Activated T-helper 9 cell treated with anti-CD3 and anti-CD28 coated beads, Interleukin-2, amount 50 U/mL, for 16 hours (primary cell): ENCODE data around the gene LRIG1.

Source experiments
- DNase-seq: peaks from one replicate; pipeline ENCODE4 v3.0.0-alpha.2; 2020; ENCODE audit warnings: low read depth

The LRIG1 gene

DNA sequence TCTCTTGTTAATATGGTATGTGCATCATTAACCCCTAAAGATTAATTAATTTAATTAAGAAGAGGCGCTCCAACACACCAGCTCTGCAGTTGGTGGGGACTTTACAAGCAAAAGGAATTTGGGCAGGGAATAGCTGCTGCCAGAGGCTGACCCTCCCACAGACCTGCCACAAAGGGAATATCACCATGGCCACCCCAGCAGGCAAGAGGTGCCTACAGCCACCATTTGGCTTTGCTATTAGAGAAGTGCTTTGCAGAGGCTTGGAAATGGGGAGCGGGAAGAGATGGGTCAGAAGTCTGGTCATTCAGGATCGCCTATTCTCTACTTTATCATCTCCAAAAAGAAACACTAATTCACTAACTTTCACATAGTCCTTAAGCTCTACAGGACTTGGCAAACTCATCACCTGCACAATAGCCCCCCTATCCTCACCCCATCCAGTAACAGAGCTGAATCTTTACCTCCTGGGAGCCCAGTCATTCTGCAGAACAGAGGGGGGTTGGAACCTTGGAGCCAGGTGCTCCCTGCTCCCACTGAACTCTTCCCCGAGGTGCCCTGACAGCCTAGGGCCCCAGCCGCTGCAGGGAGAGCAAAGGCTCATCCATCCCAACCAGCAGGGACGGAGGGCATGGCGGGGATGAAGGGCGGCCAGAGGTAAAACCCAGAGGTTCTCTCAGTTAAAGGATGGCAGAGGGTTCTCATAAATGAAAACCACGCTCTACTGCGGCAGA is 29.7 kb downstream of the LRIG1 start:
- no peak for DNase-seq

DNA sequence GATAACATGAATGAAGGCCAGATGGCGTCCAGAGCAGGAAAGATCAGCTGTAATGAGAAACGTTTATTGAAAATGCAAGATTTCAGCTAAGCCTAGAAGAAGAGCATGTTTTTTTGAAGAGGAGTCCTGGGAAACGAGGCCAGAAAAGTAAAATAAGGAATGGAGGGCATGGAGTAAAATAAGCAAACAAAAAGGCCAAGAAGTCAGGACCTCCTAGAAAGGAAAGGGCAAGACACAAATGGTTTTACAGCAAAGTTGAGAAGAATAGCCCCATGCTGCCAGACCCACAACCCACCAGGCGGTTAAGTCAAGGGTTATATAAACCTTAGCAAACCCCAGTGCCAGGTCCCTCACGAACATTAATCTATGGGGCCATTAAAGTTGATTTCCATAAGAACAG is 30.5 kb downstream of the LRIG1 start:
- no peak for DNase-seq

DNA sequence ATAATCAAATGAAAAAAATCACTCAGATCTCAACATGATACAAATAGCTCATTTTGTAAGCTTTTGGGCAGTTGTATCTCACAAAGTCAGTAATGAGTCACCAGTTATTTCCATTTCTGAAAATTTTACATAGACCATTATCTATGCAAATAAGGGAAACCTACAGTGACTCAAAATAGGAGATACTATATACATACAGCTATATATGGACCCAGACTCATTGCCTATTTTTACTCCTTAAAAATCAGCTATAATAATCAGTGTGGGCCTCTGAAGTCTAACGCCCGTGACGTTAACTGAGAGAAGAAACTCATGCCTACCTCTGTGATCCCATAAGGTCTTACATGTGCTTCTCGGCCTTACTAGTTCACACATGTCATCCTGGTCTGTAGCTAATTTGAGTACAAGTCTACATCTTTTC is 31.6 kb downstream of the LRIG1 start:
- no peak for DNase-seq

DNA sequence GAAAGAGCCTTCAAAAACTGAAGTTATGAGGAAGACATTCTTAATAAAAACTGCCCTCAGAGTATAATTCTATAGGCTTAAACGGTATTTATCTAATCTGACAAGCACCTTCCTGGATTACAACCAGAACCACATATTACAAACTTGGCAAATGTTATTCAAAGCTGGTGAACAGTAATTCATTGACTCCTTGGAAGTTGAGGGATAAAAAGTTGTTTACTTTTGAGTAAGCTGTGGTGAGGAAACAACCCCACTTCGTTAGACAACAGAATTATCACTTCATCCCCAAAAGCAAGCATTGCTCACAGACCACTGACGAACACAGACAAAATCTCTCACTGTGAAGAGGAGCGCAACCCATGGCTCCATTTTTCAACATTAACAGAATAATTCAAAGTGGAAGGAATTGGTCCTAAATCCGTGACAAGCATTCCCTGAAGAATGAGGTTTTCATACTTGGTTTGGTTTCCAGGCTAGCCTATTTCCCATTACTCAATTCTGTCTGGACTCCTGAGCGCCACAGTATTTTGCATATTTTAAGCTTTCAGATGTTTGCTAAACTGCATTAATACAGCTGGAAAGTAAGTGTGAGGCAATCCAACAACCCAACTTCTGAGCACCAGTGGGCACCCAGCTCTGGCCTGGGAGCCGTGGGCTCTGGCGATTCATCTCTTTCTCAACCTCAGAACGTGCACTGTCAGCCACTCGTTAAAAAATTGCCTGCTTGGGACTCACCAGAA is 32.7 kb downstream of the LRIG1 start:
- DNase-seq = no peak

DNA sequence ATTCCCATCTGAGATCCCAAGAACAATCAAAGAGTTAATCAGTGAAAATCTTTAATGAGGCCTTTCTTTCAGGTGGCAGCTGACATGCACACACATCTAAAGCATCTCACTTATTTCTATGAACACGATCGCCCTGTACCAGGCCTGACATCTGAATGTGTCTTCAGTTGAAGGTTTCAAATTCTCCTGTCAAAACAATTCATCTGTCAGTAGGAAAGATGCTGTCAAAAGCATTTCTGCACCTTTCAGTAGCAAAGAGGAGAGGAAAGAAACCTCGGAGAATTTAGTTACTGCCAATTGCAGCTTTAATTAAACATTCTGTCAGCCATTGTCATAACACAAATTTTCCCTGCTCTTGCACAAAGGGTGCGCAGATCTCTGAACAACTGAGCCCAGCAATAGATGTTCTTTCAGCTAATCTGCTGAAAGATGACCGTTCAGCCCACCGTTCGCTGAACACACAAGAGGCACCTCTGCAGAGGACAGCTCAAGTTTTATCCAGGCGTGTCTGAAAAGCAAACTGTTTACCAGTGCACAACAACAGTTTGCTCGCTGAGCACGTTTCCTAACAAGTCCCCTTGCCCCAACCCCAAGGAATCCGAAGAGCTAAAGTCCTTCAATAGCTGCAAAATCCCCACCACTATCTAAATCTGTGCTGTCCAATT is 34.1 kb downstream of the LRIG1 start:
- DNase-seq = no peak

DNA sequence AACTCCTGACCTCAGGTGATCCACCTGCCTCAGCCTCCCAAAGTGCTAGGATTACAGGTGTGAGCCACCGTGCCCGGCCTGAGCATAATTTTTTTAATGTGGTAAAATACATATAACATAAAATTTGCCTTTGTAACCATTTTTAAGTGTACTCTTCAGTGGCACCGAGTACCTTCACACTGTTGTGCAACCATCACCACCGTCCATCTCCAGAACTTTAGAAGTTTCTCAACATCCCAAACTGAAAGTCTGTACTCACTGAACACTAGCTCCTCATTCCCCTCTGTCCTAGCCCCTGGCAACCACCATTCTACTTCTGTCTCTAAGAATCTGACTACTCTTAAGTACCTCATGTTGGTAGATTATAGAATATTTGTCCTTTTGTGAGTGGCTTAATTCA is 35.2 kb downstream of the LRIG1 start:
- no peak for DNase-seq

DNA sequence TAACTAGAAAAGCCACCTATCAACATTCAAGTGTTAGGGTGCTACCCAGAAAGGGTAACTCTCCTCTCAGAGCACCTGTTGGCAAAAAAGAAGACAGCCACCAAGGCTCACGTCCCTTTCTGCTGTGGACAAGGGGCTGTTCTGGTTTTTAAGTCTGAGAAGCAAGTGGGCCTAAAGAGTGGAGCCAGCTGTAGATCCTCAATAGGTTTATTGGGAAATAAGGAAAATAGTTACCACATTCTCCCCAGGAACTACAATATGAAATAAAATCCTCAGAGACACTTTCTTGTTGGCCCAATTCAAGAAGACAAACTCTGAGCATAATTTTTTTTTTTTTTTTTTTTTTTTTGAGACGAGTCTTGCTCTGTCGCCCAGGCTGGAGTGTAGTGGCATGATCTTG is 35.8 kb downstream of the LRIG1 start:
- no peak for DNase-seq

DNA sequence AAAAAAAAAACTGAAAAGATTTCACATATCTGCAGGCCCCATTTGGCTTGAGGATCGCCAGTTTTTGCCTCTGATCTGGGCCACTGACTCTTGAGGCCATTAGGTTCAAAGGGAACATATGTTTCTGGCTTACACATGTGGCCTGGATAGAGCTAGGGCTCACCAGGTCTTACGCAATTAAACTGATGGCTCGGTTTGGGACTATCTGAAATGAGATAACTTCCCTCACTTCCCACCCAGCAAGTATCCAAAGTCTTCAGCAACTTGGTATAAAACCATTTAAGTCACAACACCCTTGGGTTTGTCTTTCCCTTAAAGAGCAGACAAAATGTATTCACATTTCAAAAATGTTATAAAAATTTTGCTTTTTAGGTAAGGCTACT is 36.3 kb downstream of the LRIG1 start:
- no peak for DNase-seq

DNA sequence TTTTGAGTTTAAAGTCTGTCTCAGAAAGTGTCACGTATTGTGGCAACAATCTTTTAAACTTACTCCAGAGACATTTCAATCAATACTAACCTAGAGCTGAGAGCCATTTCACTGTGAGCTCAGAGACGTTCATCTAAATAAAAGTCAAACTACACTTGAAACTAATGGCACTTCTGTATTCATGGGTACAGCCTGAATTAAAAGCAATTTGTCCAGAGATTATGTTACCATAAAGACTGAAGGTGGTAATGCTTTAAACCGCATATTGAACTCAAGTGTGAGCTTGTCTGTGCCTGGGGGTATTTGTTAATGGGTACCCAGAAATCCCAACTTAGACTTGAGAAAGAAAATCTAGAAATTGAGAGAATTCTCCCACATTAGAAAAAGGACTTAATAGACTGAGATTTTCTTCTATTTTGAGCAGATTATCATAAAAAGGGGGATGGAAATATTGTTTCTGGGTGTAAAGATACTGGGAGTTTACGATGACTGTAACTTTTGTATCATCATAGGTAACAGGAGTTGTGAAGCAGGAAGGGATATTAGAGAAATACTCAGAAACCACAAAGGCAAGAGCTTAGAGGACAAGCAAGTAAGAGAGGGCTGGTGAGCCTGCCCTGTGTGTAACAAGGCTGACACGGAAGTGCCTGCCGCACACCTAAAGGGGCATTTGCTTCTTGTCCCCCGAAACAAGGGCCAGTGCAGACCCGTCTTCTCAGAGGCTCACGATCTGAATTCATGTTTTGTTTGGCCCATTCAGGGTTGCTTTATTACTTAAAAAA is 36.9 kb downstream of the LRIG1 start:
- DNase-seq = no peak

DNA sequence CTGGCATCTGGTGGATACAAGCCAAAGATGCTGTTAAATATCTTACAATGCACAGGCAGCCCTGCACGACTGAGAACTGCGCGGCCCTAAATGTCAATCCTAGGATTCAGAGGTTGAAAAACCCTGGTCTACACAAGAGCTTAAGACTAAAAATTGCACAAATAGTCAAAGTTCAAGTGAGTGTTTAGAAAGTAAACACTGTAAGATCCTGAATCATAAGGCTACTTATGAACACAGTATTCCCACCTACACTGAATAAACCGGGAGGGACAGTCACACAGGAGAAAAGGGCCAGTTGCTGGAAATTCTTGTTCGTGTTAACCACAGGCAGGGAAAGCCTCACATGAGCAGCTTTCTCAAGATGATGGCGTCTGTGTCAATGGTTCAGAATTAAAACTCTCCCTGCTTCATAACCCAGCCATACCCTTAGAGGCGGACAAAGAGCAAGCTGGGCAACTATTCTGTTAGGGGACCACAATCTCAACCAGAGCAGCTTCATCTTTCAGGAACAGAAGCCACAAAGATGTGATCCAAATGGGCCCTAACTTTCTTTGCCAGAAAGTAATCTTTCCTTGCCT is 37.7 kb downstream of the LRIG1 start:
- DNase-seq = no peak

DNA sequence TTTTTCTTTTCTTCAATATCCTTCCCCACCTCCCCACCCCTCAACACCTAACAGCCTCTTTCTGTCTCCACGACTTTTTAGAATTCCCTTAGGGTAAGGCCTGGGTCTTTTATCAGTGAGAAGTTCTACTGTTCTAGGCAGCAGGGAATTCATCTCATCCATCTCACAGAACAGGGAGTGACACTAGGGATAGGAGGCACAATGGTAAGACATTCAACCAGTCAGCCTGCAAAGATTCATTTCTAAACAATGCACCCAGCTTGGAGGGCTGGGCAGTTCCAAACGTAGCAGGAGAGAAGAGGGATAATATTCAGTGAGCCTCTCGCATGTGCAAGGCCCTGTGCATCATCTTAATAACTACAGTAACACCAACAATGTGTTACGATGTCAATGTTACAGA is 43.6 kb downstream of the LRIG1 start:
- no peak for DNase-seq

DNA sequence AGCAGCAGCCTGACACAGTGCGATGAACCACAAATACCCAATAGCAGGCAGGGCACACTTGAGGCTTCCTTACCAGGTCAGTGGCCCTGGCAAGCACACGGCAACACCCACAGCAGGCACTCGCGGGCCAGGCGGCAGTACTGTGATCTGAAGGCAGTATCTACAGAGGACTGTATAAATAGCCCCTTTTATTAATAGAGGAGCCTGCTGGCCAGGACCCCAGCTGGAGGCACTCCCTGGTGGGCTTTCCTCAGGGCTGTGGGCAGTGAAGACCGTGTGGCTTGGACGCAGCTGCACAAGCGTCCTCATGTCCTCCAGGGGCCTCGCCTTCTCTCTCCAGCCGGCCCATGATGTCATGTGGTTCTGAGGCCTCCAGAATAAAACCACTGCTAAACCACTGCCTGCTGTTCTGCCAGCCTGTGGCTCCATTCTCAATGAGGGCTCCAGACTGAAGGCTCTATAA is 44.1 kb downstream of the LRIG1 start:
- no peak for DNase-seq

DNA sequence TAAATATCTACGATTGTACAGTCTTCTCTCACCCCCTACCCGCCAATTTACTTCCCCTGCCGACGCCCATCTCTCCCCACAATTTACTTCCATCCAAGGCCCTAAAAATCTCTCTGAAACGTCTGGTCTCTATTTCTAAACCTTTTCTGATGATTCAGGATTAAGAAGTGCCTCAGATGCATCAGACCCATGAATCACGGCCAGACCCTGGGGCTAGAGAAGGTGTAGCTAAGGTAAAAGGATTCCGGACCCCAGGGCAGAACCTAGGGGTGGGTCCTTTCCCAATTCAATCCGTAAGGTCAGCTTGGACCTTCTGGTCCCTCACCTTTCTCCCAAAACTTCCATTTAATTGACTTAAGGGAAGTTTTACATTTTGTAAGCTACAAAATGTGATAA is 46.4 kb downstream of the LRIG1 start:
- no peak for DNase-seq

DNA sequence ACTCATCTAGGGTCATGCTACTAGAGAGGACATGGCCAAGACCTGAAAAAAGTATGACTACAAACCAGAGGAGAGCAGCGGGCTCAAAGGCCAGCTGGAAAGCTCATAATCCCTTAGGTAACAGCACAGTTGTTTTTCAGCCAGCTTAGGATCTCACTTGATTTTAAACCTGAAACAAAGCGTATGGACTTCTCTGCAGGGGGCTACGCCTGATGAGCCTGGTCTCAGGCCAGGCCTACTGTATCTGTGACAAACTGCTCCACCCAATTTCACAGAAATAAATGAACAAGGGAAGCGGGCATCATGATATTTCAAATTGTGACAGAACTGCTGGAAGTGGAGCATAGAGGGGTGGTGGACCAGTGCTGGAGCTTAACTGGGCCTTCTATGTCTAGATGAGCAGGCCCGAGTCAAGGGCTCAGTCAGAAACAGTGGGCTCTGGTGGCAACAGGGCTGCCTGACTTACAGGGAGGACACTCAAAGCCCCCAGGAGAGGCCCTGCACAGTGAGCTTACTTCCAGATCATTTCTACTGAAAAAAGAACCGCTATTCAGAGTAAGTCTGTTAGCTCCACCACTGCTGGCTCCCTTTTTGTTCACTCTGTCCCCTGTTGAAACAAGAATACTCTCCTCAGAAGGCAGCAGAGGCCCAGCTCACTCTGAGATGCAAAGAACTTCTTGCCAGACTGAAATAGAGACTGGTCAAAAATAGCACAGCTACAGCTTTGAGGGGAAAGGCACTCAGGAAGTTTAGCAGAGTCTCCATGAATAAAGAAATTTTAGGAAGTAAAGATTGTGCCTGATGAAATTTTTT is 47.0 kb downstream of the LRIG1 start:
- no peak for DNase-seq

DNA sequence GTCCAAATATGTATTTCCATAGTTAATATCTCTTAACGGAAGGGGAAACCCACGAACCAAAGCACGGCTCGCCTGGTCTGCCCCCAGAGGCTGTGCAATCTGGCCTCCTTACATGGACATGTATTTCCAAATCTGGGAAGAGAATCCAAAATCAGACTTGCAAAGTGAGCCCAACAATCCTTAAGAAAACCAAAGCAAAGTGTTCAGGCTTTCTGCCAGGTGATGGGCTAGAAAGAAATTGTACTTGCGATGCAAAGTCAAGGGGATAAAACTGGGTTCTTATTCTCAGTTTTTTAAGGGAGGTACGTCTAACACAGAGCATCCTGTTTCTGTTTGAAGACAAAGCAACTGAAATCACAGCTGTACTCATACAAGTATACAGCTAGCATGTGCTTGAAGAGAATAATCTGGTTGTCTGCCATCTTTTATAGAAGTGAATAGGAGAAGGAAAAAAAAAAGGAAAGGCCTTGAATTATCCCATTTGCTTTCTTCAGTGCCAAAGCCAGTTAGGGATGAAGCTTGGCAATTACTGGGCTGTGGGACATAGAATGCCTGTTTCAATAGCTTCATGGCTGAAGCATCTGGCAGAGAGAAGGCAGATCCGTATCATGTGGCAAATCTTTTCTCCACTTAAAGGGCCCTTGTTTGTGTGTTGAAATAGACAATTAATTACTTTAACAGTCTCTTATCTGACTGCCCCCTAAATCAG is 48.4 kb downstream of the LRIG1 start:
- DNase-seq = no peak

DNA sequence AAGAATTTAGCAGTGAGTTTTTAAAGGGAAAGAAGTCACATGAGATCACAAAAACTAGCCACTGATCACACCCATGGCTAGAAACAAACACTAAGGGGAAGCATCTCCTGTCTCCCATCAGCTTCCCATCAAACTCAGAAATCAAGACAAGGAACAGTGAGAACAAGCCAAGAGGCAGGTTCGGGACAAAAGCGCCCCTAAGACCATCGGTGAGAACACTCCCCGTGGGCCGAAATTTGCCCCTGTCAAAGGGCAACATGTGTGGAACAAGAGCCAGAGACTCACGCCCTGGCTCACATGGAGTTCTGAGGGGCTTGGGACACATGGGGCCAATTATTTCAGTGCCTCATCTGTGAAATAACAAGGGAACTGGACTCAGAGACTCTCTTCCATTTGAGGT is 49.1 kb downstream of the LRIG1 start:
- no peak for DNase-seq

DNA sequence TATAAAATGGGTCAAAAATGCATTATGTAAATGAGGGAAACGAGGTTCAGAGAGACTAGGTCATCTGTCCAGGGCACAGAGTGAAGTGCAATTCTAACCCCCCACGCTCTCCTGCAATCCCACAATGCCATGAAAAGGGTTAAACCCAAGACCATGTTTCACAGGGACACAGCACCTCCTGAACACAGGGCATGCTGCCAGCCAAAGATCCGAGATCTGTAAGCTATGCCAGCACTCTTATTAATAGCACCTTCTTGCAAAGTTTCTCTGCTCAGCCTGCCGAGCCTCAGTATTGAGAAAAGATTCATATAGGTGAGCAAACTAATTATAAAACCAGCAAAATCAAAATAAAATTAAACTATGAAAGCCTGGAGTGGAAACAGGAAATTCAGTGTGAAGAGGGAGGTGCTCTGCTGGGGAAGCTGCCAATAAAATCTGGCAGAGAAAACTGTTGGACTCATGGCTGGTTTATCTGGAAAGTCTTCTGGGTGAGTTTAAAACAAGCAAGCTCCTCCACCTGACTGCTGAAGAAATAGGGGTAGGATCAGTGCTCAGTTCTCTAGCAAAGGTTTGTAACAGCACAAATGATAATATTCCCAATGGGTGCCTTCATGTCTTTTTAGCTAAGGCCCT is 50.3 kb downstream of the LRIG1 start:
- DNase-seq = no peak

DNA sequence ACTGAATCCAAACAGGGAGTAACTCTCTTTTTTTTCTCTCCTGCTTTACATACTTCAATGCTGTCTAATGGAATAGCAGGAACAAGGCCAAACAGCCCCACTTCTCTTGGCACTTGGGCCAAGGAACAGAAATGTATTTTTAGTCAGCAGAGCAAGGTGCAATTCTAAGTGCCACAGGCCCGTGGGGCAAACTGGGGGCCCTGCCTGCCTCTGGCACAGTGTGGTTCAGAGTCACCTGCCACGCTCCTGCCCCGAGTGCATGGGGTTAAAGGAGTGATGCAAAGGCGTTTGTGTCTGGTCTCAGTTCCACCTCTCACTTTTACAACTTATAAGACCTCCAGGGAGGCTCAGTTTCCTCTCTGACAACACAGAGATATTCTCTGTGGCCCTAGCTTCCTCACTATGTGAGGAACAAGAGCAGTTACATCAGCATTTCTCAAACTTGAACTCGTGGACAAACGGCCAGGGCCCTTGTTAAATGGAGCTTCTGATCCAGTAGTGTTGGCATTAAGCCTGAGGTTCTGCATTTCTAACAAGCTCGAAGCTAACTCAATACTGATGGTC is 51.3 kb downstream of the LRIG1 start:
- no peak for DNase-seq

DNA sequence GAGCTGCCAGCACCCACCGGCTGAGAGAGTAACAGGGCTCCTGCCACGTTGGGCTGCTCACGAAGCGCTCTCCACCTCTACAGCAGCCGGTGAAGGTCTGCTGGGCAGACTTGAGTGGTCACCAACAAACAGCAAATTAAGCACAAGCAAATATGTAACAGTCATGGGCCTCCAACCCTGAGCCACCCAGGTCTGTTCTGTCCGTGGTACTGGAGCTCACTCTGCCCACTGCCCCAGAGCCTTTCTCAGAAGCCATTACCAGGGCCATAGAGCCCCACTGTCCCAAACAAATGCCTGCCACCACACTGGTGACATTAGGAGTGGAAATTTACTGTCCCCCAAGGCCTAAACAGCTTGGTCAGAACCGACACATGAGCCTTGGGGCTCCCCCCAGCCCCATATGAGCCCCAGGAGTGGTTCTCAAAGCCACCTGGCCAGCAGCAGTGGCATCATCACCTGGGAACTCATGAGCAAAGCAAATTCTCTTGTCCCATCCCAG is 56.6 kb downstream of the LRIG1 start:
- no peak for DNase-seq
